Stimulated activated CD8-positive, alpha-beta memory T cell treated with anti-CD3 and anti-CD28 coated beads, Interleukin-12 subunit alpha, Interleukin-12 subunit beta, amount 100 ng/mL, for 24 hours (primary cell): Measurements from ENCODE around the gene ZNF512.
"Not testable (repeated sequence)": the region's sequence is repeated elsewhere in the genome, so short reads cannot be mapped to it uniquely, and the experiment has no call there.

ENCODE experiments used
- DNase-seq: peaks from one replicate; pipeline ENCODE4 v3.0.0-alpha.2; 2020; ENCODE audit errors: extremely low read depth

Gene ZNF512, protein sequence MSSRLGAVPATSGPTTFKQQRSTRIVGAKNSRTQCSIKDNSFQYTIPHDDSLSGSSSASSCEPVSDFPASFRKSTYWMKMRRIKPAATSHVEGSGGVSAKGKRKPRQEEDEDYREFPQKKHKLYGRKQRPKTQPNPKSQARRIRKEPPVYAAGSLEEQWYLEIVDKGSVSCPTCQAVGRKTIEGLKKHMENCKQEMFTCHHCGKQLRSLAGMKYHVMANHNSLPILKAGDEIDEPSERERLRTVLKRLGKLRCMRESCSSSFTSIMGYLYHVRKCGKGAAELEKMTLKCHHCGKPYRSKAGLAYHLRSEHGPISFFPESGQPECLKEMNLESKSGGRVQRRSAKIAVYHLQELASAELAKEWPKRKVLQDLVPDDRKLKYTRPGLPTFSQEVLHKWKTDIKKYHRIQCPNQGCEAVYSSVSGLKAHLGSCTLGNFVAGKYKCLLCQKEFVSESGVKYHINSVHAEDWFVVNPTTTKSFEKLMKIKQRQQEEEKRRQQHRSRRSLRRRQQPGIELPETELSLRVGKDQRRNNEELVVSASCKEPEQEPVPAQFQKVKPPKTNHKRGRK

DNA sequence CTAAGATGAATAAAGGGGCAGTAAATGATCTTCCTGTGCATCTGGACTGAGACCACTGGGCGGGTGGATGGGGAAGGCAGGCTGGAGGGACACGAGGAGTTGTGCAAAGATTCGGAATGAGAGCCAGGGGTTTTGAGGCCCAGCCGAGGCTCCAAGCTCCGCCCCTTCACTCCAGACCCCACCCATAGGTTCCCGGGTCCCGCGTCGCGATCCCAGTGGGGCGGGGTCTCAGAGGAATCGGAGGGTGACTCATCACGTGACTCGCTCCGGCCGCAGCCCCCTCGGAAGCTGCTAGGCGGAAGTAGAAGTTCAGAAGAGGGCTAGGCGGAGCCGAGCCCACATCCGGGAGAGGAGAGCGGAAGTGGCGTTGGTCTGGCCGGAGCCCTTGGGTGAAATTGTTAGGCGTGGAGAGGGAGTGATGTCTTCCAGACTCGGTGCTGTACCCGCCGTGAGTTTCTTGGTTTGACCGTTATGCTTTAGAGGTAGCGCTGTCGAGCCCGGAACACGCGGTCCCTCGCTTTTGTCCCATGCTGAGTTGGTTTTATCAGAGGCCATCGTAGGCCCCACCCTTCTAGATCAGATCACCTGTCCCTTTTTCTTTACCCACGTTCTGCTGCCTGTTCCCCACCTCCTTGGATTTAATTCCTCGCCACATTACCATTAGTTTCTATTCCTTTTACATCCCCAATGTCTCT is at the start of gene ZNF512:
Gene ZNF512, plus strand, starts transcription at position 348 of the 695 bp plus-strand sequence. Its CDS starts 71 bp downstream, at position 419.
- DNase-seq = peak; percentile 58

DNA sequence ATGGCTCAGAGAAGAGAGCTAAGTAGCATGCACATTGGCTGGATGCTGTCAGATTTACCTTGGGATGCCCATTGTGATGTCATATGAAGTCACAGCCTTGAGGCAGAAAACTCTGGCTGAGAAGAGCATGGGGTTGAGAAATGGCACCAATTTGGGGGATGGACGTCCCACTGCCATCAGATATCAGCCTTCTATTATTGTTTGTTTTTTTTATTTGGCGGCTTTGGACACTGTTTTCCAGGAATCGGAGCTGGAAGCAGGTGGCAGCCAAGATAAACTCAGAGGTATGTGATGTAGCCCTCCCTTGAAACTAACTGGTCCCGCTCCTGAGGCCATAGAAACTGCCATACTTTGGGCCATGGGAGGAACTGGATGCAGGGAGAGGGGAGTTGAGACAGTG is 45.6 kb upstream of the ZNF512 start:
- no peak for DNase-seq

DNA sequence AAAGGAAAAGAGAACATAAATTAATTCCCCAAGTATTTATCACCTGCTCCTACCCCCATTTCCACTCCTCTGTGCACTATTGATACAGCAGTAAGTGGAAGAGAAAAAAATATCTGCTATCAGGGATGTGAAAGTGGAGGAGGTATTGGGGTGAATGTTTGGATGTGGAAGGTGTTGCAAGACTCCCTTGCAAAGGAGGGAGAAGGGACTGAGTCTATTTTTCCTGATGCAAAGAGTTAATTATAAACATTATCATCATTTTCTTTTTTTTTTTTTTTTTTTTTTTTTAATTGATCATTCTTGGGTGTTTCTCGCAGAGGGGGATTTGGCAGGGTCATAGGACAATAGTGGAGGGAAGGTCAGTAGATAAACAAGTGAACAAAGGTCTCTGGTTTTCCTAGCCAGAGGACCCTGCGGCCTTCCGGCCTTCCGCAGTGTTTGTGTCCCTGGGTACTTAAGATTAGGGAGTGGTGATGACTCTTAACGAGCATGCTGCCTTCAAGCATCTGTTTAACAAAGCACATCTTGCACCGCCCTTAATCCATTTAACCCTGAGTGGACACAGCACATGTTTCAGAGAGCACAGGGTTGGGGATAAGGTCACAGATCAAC is 43.9 kb upstream of the ZNF512 start:
- DNase-seq = not testable (repeated sequence)

DNA sequence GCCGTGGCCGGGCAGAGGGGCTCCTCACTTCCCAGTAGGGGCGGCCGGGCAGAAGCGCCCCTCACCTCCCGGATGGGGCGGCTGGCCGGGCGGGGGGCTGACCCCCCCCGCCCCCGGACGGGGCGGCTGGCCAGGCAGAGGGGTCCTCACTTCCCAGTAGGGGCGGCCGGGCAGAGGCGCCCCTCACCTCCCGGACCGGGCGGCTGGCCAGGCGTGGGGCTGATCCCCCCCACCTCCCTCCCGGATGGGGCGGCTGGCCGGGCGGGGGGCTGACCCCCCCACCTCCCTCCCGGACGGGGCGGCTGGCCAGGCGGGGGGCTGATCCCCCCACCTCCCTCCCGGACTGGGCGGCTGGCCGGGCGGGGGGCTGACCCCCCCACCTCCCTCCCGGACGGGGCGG is 43.2 kb upstream of the ZNF512 start:
- DNase-seq = not testable (repeated sequence)

DNA sequence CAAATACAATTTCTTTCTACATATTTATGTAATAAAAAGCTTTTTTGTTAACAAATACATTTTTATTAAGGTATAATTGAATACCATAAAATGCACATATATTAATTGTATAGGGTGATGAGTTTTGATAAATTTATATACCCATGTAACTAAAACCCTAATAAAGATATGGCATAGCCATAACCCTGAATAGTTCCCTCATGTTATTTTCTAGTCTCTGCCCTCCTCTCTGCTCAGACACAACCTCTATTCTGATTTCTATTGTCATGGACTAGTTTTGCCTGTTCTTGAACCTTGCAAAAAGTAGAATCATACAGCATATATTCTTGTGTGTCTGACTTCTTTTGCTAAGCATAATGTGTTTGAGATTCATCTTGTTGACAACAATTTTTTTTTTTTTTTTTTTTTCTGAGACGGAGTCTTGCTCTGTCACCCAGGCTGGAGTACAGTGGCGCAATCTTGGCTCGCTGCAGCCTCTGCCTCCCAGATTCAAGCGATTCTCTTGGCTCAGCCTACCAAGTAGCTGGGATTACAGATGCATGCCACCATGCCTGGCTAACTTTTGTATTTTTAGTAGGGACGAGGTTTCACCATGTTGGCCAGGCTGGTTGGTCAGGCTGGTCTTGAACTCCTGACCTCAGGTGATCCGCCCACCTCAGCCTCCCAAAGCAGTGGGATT is 38.6 kb upstream of the ZNF512 start:
- DNase-seq = no peak

DNA sequence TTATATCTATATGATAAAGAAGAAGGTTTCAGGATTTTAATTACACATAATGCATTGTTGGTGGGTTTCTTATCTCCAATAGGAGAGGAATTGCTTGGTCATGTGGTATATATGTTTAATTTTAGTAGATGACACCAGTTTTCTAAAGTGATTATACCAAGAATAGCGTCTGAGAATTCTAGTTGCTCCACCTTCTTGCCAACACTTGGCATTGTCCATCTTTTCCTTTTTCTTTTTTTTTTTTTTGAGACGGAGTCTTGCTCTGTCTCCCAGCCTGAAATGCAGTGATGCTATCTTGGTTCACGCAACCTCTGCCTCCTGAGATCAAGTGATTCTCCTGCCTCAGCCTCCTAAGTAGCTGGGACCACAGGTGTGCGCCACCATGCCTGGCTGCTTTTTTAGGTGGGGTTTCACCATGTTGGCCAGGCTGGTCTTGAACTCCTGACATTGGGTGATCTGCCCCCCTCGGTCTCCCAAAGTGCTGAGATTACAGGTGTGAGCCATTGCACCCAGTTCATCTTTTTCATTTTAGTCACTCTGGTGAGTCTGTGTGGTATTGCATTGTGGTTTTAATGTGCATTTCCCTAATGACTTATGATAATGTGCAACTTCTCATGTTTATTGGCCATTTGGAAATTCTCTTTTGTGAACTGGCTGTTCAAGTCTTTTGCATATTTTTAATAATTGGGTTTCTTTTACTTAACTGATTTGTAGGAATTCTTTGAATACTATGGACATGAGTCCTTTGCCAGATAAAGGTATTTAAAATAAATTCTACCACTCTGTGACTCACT is 37.3 kb upstream of the ZNF512 start:
- no peak for DNase-seq

DNA sequence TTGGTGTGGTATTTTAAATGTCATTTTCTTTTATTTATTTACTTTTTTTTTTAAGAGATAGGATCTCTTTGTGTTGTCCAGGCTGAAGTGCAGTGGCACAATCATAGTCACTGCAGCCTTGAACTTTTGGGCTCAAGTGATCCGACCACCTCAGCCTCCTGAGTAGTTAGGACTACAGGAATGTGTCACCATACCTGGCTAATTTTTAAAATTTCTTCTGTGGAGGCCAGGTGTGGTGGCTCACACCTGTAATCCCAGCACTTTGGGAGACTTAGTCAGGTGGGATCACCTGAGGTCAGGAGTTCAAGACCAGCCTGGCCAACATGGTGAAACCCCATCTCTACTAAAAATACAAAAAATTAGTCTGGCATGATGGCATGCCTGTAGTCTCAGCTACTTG is 33.5 kb upstream of the ZNF512 start:
- DNase-seq = no peak

DNA sequence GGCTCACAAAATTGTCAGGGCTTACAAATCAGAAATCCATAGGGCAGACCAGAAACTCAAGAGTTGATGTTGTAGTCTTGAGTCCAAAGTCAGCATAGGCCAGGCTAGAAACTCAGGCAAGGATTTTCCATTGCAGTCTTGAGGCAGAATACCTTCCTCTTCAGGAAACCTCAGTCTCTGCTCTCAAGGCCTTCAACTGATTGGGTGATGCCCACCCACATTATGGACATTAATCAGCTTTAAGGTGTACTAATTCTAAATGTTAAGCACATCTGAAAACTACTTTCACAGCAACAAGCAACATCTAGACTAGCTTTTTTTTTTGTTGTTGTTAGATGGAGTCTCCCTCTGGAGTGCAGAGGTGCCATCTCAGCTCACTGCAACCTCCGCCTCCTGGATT is 31.3 kb upstream of the ZNF512 start:
- DNase-seq = no peak

DNA sequence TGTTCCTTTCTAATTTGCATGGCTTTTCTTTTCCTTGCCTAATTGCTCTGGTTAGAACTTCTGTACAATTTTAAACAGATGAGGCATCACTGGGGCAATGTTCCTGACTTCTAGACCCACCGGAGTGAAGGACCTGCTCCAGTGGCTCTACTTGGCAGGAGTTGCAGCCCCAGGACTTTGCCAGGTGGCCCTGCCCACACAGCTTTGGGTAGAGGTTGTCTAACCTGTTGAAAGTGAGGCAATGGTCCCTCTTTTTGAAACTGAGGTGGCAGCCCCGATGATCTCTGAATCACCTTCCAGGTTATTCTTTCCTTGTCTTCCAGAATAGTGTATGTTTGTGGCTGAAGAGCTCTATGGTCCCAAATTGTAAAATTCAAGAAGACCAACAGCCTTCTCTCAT is 29.9 kb upstream of the ZNF512 start:
- DNase-seq = no peak

DNA sequence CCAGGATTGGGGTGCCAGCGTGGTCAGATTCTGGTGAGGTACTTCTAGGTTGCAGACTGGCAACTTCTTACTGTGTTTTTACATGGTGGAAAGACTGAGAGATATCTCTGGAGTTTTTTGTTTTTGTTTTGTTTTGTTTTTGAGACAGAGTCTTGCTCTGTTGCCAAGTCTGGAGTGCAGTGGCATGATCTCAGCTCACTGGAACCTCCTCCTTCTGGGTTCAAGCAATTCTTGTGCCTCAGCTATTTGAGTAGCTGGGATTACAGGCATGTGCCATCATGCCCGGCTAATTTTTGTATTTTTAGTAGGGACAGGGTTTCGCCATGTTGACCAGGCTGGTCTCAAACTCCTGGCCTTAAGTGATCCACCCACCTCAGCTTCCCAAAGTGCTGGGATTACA is 28.4 kb upstream of the ZNF512 start:
- DNase-seq = not testable (repeated sequence)

DNA sequence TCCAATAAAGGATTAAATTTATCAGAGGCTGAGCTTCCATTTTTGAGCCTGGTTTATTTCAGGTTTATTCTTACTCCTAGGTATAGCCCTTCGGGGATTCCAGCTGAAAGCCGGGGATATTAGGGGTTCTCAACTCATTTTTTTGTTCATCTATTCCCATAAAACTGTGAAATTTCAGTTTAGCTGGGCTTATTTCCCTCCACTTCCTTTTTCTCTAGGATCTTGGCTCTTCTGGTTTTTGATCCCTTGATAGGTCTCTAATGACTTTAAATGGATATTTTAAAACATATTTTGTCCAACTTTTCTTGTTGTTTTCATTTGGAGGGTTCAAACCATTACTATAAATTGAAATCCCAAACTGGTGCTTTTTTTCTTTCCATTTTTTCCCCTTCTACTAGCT is 23.6 kb upstream of the ZNF512 start:
- DNase-seq = no peak

DNA sequence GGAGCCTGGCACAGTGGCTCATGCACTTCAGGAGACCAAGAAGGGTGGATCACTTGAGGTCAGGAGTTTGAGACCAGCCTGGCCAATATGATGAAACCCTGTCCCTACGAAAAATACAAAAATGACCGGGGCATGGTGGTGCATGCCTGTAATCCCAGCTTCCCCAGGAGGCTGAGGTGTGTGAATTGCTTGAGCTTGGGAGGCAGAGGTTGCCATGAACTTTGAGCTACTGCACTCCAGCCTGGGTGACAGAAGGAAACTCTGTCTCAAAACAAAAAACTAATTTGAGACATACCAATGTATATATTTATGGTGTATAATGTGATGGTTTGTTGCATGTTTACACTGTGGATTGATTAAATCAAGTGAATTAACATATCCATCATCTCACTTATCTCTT is 21.8 kb upstream of the ZNF512 start:
- DNase-seq = no peak

DNA sequence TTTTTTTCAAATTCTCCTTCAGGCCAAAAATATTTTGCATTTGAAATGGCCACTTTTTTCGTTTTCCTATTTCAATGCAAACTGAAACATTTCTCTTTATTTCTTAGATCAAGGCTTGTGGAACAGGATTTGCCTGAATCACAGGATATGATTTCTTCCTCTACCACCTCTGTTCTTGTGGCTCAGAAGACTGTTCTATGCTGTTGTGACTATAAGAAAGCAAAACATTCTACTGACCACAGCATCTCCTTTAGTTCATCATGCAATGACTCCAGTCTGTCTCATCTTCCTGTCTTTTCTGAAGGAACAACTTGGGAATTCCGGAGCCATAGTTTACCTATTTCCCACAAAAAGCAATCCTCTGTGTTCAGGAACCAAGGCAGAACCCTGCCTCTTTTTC is 16.2 kb upstream of the ZNF512 start:
- no peak for DNase-seq

DNA sequence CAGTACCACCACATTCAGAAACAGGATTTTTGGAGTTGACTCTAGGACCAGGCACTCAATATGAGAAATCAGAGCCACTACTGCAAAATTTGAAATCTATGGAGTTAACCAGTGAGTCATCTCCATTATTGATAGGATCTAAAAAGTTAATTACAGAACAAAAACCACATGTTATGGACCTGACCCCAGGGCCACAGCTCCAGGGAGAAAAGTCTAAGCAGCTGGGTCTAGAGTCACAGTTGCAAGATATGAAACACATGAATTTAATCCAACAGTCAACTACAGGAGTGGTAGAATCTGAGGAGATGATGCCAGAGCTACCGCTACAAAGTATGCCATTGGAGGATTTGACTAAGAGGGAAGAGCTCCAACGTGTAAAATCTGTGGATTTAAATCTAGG is 13.4 kb upstream of the ZNF512 start:
- DNase-seq = no peak

DNA sequence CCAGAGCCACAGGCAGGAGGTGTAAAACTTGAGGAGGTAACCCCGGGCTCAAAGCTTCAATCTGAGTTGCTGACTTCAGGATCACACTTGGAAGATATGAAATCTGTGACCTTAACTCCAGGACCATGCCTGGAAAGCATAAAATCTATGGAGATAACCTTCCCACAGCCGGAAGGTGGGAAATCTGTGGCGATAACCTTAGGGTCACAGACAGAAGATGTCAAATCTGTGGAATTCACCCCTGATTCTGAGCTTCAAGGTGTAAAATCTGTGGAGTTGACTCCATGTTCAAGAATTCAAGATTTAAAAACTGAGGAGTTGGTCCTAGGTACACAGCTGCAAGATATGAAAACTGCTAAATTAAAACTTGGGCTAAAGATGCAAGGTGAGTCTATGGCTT is 11.6 kb upstream of the ZNF512 start:
- DNase-seq = no peak

DNA sequence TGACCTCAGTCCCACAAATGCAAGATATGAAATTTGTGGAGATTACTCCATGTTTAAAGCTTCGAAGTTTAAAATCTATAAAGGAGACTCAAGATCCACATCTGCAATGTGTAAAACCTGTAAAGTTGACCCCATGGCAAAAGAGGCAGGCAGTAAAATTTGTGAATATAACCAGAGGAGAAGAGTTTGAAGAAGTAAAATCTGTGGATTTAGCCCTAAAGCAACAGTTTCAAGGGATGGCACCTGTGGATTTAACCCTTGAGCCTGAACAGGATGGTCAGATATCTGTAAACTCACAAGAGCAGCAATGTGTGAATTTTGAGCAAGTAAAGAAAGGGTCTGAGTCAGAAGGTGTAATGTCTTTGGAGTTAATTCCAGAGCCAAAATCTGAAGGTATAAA is 11.2 kb upstream of the ZNF512 start:
- no peak for DNase-seq

DNA sequence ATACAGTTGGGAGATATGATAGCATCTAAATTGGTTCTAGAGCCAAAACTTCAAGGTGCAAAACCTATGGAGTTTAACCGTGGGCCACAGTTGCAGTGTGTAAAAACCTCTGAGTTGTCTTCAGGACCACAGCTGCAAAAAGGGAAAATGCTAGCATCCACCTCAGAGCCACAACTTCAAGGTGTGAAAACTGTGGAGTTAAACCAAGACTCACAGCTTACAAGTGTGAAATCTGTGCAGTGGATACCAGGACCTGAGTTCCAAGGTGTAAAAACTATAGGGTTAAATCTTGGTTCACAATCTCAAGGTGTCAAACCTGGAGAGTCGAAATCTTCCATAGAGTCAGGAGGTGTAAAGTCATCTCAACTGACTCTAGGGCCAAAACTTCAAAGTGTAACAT is 10.4 kb upstream of the ZNF512 start:
- no peak for DNase-seq

DNA sequence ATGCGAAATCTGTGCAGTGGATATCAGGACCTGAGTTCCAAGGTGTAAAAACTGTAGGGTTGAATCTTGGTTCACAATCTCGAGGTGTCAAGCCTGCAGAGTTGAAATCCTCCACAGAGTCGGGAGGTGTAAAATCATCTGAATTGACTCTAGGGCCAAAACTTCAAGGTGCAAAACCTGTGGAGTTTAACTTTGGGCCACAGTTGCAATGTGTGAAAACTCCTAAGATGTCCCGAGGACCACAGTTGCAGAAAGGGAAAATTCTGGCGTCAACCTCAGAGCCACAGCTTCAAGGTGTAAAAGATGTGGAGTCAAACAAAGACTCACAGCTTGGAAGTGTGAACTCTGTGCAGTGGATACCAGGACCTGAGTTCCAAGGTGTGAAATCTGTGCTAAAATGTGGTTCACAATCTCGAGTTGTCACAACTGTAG is 9.8 kb upstream of the ZNF512 start:
- DNase-seq = no peak

DNA sequence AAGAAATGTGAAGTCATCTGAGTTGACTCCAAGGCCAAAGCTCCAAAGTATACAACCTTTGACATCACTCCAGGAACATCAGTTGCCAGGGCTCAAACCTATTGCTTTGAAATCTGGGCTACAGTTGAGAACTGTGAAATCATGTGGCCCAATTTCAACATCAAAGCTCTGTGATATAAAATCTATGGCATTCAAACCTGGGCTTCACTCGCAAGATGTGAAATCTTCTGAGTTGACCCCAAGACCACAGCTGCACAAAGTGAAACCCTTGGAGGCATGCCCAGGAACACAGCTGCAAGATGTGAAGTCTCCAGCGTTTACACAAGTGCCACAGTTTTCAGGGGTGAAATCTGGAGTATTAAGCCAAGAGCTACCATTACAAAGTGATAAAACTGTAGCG is 9.4 kb upstream of the ZNF512 start:
- no peak for DNase-seq

DNA sequence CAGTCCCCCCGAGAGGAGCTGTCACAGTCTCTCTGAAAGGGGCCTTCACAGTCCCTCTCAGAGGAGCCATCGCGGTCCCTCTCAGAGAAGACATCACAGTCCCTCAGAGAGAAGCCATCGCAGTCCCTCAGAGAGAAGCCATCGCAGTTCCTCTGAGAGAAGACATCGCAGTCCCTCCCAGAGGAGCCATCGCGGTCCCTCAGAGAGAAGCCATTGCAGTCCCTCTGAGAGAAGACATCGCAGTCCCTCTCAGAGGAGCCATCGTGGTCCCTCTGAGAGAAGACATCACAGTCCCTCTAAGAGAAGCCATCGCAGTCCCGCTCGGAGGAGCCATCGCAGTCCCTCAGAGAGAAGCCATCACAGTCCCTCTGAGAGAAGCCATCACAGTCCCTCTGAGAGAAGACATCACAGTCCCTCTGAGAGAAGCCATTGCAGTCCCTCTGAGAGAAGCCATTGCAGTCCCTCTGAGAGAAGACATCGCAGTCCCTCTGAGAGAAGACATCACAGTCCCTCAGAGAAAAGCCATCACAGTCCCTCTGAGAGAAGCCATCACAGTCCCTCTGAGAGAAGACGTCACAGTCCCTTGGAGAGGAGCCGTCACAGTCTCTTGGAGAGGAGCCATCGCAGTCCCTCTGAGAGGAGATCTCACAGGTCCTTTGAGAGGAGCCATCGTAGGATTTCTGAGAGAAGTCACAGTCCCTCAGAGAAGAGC is 1.3 kb upstream of the ZNF512 start:
- no peak for DNase-seq
